Measurements from ENCODE around the gene TMIGD2.

DNA sequence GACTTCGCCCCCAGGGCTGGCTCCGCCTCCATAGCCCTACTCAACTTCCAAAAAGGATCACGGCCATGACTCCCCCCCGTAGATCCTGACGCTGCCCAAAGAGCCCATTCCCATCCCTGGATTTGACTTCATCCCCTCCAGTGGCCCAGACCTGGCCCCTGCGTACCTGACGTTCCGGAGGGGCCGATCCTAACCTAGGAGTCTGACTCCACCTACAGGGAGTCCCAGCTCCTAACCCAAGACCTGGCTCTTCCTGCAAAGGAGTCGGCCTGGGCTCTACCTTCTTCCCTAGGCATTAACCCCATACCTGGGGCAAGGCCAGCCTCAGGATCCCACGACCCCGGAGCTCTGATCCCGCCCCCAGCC lies 25.7 kb upstream of the TMIGD2 start:
- TF ChIP-seq, protein P1, sequence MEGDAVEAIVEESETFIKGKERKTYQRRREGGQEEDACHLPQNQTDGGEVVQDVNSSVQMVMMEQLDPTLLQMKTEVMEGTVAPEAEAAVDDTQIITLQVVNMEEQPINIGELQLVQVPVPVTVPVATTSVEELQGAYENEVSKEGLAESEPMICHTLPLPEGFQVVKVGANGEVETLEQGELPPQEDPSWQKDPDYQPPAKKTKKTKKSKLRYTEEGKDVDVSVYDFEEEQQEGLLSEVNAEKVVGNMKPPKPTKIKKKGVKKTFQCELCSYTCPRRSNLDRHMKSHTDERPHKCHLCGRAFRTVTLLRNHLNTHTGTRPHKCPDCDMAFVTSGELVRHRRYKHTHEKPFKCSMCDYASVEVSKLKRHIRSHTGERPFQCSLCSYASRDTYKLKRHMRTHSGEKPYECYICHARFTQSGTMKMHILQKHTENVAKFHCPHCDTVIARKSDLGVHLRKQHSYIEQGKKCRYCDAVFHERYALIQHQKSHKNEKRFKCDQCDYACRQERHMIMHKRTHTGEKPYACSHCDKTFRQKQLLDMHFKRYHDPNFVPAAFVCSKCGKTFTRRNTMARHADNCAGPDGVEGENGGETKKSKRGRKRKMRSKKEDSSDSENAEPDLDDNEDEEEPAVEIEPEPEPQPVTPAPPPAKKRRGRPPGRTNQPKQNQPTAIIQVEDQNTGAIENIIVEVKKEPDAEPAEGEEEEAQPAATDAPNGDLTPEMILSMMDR (IDR thresholded peaks at IDR 0.05) = no peak
- no peak for TF ChIP-seq POLR2A (IDR thresholded peaks at IDR 0.05)

All from body of pancreas (tissue), 4 donors.